Liver (tissue), 9 donors: ENCODE results near the gene DVL1. TPM values are rescaled to one million over a fixed set of nuclear protein-coding genes. Genes with fewer than 3 reads are reported as not detected.

Experiments
- DNase-seq: peaks from one replicate; pipeline ENCODE4 v3.0.0-alpha.2; 2017; ENCODE audit warnings: low spot score
- H3K27ac ChIP-seq, 2 donors: one replicate each; pipeline ENCODE4 v1.7.0; 2013; ENCODE audit warnings: inconsistent platforms in 2 of 2, low read length in 2 of 2, control low read depth in 1 of 2, low read depth in 1 of 2, mild to moderate bottlenecking in 1 of 2
- H3K27me3 ChIP-seq, 4 donors: one replicate each; pipeline versions ENCODE4 v1.6.1 to v1.7.0; 2013; ENCODE audit warnings: low read length in 3 of 4, inconsistent platforms in 1 of 4, mild to moderate bottlenecking in 1 of 4, moderate library complexity in 1 of 4; ENCODE audit not compliant: control insufficient read depth in 4 of 4, insufficient read depth in 4 of 4
- H3K36me3 ChIP-seq, 4 donors: one replicate each; pipeline versions ENCODE4 v1.6.1 to v1.7.0; 2013; ENCODE audit warnings: low read length in 3 of 4, mild to moderate bottlenecking in 3 of 4, low read depth in 1 of 4, moderate library complexity in 1 of 4; ENCODE audit not compliant: control insufficient read depth in 4 of 4, insufficient read depth in 3 of 4
- H3K4me1 ChIP-seq, 4 donors: one replicate each; pipeline versions ENCODE4 v1.6.1 to v1.7.0; 2013; ENCODE audit warnings: low read length in 3 of 4, mild to moderate bottlenecking in 3 of 4, moderate library complexity in 1 of 4; ENCODE audit not compliant: control insufficient read depth in 4 of 4, insufficient read depth in 4 of 4
- H3K4me3 ChIP-seq, 3 donors: one replicate each; pipeline versions ENCODE4 v1.6.1 to v1.7.0; 2013; ENCODE audit warnings: low read length in 3 of 3, control low read depth in 1 of 3, low read depth in 1 of 3, mild to moderate bottlenecking in 1 of 3
- H3K9ac ChIP-seq, 2 donors: one replicate each; pipeline ENCODE4 v1.7.0; 2013; ENCODE audit warnings: low read length in 2 of 2, mild to moderate bottlenecking in 2 of 2, moderate library complexity in 2 of 2, control low read depth in 1 of 2, low read depth in 1 of 2
- H3K9me3 ChIP-seq, 4 donors: one replicate each; pipeline versions ENCODE4 v1.6.1 to v1.7.0; 2013; ENCODE audit warnings: low read length in 3 of 4; ENCODE audit not compliant: control insufficient read depth in 4 of 4
- EGR1 ChIP-seq, 2 donors: IDR thresholded peaks; 2 replicates each; pipeline ENCODE4 v1.6.1; 2016 to 2018; ENCODE audit warnings: antibody characterized with exemption in 2 of 2, low read depth in 2 of 2
- FOXA1 ChIP-seq: IDR thresholded peaks from 2 replicates; pipeline ENCODE4 v1.6.1; 2016; ENCODE audit warnings: antibody characterized with exemption
- FOXA2 ChIP-seq: IDR thresholded peaks from 2 replicates; pipeline ENCODE4 v1.6.1; 2016; ENCODE audit warnings: antibody characterized with exemption
- GABPA ChIP-seq, 2 donors: IDR thresholded peaks in 1 of 2; conservative IDR thresholded peaks in 1 of 2; 2 replicates each; pipeline ENCODE4 v1.6.1; 2016; ENCODE audit warnings: antibody characterized with exemption in 2 of 2, mild to moderate bottlenecking in 1 of 2, moderate library complexity in 1 of 2
- HNF4A ChIP-seq, 2 donors: conservative IDR thresholded peaks; 2 replicates each; pipeline ENCODE4 v1.6.1; 2016; ENCODE audit warnings: antibody characterized with exemption in 2 of 2, mild to moderate bottlenecking in 2 of 2
- HNF4G ChIP-seq: IDR thresholded peaks from 2 replicates; pipeline ENCODE4 v1.6.1; 2016; ENCODE audit warnings: antibody characterized with exemption
- JUND ChIP-seq, 2 donors: IDR thresholded peaks; 2 replicates each; pipeline ENCODE4 v1.6.1; 2016; ENCODE audit warnings: antibody characterized with exemption in 2 of 2
- MAX ChIP-seq: IDR thresholded peaks from 2 replicates; pipeline ENCODE4 v1.6.1; 2016; ENCODE audit warnings: antibody characterized with exemption
- NR2F2 ChIP-seq: IDR thresholded peaks from 2 replicates; pipeline ENCODE4 v1.6.1; 2016; ENCODE audit warnings: antibody characterized with exemption
- RAD21 ChIP-seq, 2 donors: IDR thresholded peaks; 2 replicates each; pipeline ENCODE4 v1.6.1; 2016; ENCODE audit warnings: antibody characterized with exemption in 2 of 2, mild to moderate bottlenecking in 2 of 2
- REST ChIP-seq: IDR thresholded peaks from 2 replicates; pipeline ENCODE4 v1.6.1; 2016; ENCODE audit warnings: antibody characterized with exemption, mild to moderate bottlenecking
- RXRA ChIP-seq, 2 donors: IDR thresholded peaks; 2 replicates each; pipeline ENCODE4 v1.6.1; 2017 to 2018; ENCODE audit warnings: antibody characterized with exemption in 2 of 2, mild to moderate bottlenecking in 1 of 2
- SP1 ChIP-seq: IDR thresholded peaks from 2 replicates; pipeline ENCODE4 v1.6.1; 2018; ENCODE audit warnings: antibody characterized with exemption, mild to moderate bottlenecking
- TAF1 ChIP-seq: conservative IDR thresholded peaks from 2 replicates; pipeline ENCODE4 v1.6.1; 2016; ENCODE audit warnings: antibody characterized with exemption, mild to moderate bottlenecking
- YY1 ChIP-seq: IDR thresholded peaks from 2 replicates; pipeline ENCODE4 v1.6.1; 2016; ENCODE audit warnings: antibody characterized with exemption, mild to moderate bottlenecking
- WGBS: extraction: QIAGEN DNeasy Blood & Tissue Kit; methylation state at CpG from one replicate; pipeline ENCODE4 v1.1.7; 2013; 5-methylcytosine and 5-hydroxymethylcytosine counted together
- polyA plus RNA-seq, 2 donors: library from polyadenylated mRNA; stranded (reverse) in 1 of 2; unstranded in 1 of 2; fragments of 200-250 nt in 1 of 2; fragments of >200 nt in 1 of 2; fragmentation: Nextera tagmentation in 1 of 2; extraction: Ambion mirVana in 1 of 2; gene quantifications; one replicate each; pipeline versions ENCODE4 v1.2.1 to v1.2.3, GENCODE V29; 2013 to 2015
- total RNA-seq, 2 donors: library from RNA; depleted of rRNA; stranded (reverse); fragments of >200 nt; gene quantifications; one replicate each; pipeline ENCODE4 v1.2.3, GENCODE V29; 2014
- TF ChIP-seq, protein P1 (sequence below): IDR thresholded peaks from 2 replicates; pipeline ENCODE4 v1.6.1; 2016; ENCODE audit warnings: antibody characterized with exemption
- TF ChIP-seq, protein P2 (sequence below): IDR thresholded peaks from 2 replicates; pipeline ENCODE4 v1.6.1; 2016; ENCODE audit warnings: antibody characterized with exemption
- TF ChIP-seq, protein P3 (sequence below): fragments of 150-350 bp; IDR thresholded peaks from 2 replicates; pipeline ENCODE4 v1.5.1; 2017; ENCODE audit warnings: improper control_type of control experiment, low read depth, low read length; ENCODE audit not compliant: missing input control
- donor health status: healthy.
- donor health status: healthy.
- donor health status: healthy.
- donor health status: healthy.
- donor health status: healthy.

The DVL1 gene
- total and polyA plus RNA-seq, 4 donors: 5.7 to 41.2 (median 24.8) TPM

DNA sequence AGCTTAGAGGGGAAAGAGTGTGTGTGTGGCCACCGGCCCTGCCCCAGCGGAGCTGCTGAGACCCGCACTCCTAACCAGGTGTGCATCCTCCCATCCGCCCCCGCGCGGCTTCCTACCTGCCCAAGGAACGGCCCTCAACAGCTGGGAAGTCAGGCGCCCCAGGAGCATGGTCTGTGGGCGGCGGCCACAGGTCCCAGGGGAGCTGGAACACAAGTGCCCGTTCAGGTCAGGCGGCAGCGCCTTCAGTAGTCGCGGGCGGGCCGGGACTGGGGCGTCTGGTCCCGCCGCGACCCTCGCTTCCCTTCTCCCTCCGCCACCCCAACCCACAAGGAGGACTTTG is 25.3 kb upstream of the DVL1 start:
- Histone ChIP-seq H3K4me1 (peaks cover 7 to 33% (median 28%) of the 10 kb centered on the region in 4 donors), H3K4me3 (peak overlapping the region; percentile 70 to 98 (median 82)), H3K9me3 (no peaks in the 10 kb centered on the region), H3K9ac (peak overlapping the region; percentile 68 to 94), H3K36me3 (peaks cover 0 to 4% (median 0%) of the 10 kb centered on the region in 4 donors), H3K27ac (peak overlapping the region; percentile 77 to 87), H3K27me3 (no peaks in the 10 kb centered on the region)
- DNase-seq: no peak
- WGBS: under 1% methylated on average over 24 of the region's 24 CpGs
- TF ChIP-seq, protein P1, sequence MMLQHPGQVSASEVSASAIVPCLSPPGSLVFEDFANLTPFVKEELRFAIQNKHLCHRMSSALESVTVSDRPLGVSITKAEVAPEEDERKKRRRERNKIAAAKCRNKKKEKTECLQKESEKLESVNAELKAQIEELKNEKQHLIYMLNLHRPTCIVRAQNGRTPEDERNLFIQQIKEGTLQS: no peak
- TF ChIP-seq FOXA2: no peak
- no peak for TF ChIP-seq HNF4A (conservative IDR thresholded peaks at IDR 0.05)
- TF ChIP-seq RXRA (IDR thresholded peaks at IDR 0.05): no peak
- no peak for TF ChIP-seq NR2F2
- TF ChIP-seq, protein P2, sequence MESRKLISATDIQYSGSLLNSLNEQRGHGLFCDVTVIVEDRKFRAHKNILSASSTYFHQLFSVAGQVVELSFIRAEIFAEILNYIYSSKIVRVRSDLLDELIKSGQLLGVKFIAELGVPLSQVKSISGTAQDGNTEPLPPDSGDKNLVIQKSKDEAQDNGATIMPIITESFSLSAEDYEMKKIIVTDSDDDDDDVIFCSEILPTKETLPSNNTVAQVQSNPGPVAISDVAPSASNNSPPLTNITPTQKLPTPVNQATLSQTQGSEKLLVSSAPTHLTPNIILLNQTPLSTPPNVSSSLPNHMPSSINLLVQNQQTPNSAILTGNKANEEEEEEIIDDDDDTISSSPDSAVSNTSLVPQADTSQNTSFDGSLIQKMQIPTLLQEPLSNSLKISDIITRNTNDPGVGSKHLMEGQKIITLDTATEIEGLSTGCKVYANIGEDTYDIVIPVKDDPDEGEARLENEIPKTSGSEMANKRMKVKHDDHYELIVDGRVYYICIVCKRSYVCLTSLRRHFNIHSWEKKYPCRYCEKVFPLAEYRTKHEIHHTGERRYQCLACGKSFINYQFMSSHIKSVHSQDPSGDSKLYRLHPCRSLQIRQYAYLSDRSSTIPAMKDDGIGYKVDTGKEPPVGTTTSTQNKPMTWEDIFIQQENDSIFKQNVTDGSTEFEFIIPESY: no peak
- no peak for TF ChIP-seq YY1
- TF ChIP-seq REST: no peak
- TF ChIP-seq JUND (IDR thresholded peaks at IDR 0.05): no peak
- no peak for TF ChIP-seq HNF4G
- TF ChIP-seq EGR1 (IDR thresholded peaks at IDR 0.05; ENCODE audit: low read depth in 2 of 2): no peak
- TF ChIP-seq, protein P3, sequence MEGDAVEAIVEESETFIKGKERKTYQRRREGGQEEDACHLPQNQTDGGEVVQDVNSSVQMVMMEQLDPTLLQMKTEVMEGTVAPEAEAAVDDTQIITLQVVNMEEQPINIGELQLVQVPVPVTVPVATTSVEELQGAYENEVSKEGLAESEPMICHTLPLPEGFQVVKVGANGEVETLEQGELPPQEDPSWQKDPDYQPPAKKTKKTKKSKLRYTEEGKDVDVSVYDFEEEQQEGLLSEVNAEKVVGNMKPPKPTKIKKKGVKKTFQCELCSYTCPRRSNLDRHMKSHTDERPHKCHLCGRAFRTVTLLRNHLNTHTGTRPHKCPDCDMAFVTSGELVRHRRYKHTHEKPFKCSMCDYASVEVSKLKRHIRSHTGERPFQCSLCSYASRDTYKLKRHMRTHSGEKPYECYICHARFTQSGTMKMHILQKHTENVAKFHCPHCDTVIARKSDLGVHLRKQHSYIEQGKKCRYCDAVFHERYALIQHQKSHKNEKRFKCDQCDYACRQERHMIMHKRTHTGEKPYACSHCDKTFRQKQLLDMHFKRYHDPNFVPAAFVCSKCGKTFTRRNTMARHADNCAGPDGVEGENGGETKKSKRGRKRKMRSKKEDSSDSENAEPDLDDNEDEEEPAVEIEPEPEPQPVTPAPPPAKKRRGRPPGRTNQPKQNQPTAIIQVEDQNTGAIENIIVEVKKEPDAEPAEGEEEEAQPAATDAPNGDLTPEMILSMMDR: no peak
- TF ChIP-seq FOXA1: no peak
- TF ChIP-seq SP1: no peak
- TF ChIP-seq RAD21 (IDR thresholded peaks at IDR 0.05): no peak
- no peak for TF ChIP-seq TAF1
- no peak for TF ChIP-seq MAX
- no peak for TF ChIP-seq GABPA (IDR thresholded peaks at IDR 0.05 in 1 of 2, conservative IDR thresholded peaks at IDR 0.05 in 1 of 2)
